DND-41 (cell line): ENCODE data around the gene ZNF823.

Source experiments
- ATAC-seq: fragments of 200-7000 bp; cut with Tn5 transposase; 3 replicates; pipeline ENCODE4 v1.9.1; 2021; ENCODE audit warnings: low read depth; ENCODE audit not compliant: insufficient read depth
- DNase-seq: peaks from one replicate; pipeline ENCODE4 v3.0.0-alpha.2; 2020
- H2AFZ ChIP-seq: 2 replicates; pipeline ENCODE4 v1.6.0; 2012; ENCODE audit warnings: low read depth, low read length
- H3K27ac ChIP-seq: 2 replicates; pipeline ENCODE4 v1.5.1; 2012; ENCODE audit warnings: low read length, inconsistent platforms
- H3K27me3 ChIP-seq: fragments of 200-600 bp; sonication (generic); 2 replicates; pipeline ENCODE4 v1.6.0; 2012; ENCODE audit warnings: low read length, mild to moderate bottlenecking, inconsistent platforms; ENCODE audit not compliant: insufficient read depth, poor library complexity
- H3K36me3 ChIP-seq: 2 replicates; pipeline ENCODE4 v1.5.1; 2012; ENCODE audit warnings: low read length, inconsistent platforms; ENCODE audit not compliant: insufficient read depth
- H3K4me1 ChIP-seq: 2 replicates; pipeline ENCODE4 v1.5.1; 2012; ENCODE audit warnings: mild to moderate bottlenecking, low read length; ENCODE audit not compliant: insufficient read depth
- H3K4me2 ChIP-seq: 2 replicates; pipeline ENCODE4 v1.6.0; 2012; ENCODE audit warnings: mild to moderate bottlenecking, moderate library complexity, low read length, inconsistent platforms; ENCODE audit not compliant: insufficient read depth
- H3K4me3 ChIP-seq, 2 experiments: fragments of 200-600 bp in 1 of 2; shearing (Covaris generic) in 1 of 2; 2 replicates each; pipeline ENCODE4 v1.5.1; 2012 to 2016; ENCODE audit warnings: inconsistent platforms in 2 of 2, low read length in 2 of 2, mild to moderate bottlenecking in 2 of 2, low read depth in 1 of 2, moderate library complexity in 1 of 2
- H3K79me2 ChIP-seq: 2 replicates; pipeline ENCODE4 v1.6.0; 2012; ENCODE audit warnings: low read length, inconsistent platforms; ENCODE audit not compliant: insufficient read depth
- H3K9ac ChIP-seq: 2 replicates; pipeline ENCODE4 v1.6.0; 2012; ENCODE audit warnings: low read depth, mild to moderate bottlenecking, inconsistent platforms, low read length, moderate library complexity
- H3K9me3 ChIP-seq: 2 replicates; pipeline ENCODE4 v1.5.1; 2012; ENCODE audit warnings: low read length, moderate library complexity, mild to moderate bottlenecking, inconsistent platforms; ENCODE audit not compliant: insufficient read depth, severe bottlenecking
- H4K20me1 ChIP-seq: 2 replicates; pipeline ENCODE4 v1.6.0; 2012; ENCODE audit warnings: low read length; ENCODE audit not compliant: insufficient read depth
- EZH2 ChIP-seq: IDR thresholded peaks from 3 replicates; pipeline ENCODE4 v1.6.1; 2012; ENCODE audit warnings: borderline replicate concordance, low read depth, mild to moderate bottlenecking, moderate library complexity, low read length, inconsistent platforms; ENCODE audit not compliant: severe bottlenecking
- TF ChIP-seq, protein P1 (sequence below): IDR thresholded peaks from 2 replicates; pipeline ENCODE4 v1.5.1; 2012; ENCODE audit warnings: borderline replicate concordance, low read length, moderate library complexity, mild to moderate bottlenecking; ENCODE audit not compliant: poor library complexity, severe bottlenecking; ENCODE audit errors: extremely low read depth

ZNF823 gene

GRCh38 chr19:11759805-11760204 is 21.1 kb upstream of the ZNF823 start:
- Histone ChIP-seq H3K36me3 (no peaks in the 10 kb centered on the region), H3K27ac (no peak overlapping the region), H4K20me1 (no peaks in the 10 kb centered on the region), H3K9ac (no peak overlapping the region), H3K79me2 (no peaks in the 10 kb centered on the region), H3K27me3 (no peaks in the 10 kb centered on the region), H3K4me2 (no peak overlapping the region), H3K4me1 (no peaks in the 10 kb centered on the region), H3K4me3 (no peak overlapping the region), H3K9me3 (no peaks in the 10 kb centered on the region), H2AFZ (no peak overlapping the region)
- DNase-seq = no peak
- no peak for ATAC-seq
- no peak for TF ChIP-seq EZH2
- TF ChIP-seq, protein P1, sequence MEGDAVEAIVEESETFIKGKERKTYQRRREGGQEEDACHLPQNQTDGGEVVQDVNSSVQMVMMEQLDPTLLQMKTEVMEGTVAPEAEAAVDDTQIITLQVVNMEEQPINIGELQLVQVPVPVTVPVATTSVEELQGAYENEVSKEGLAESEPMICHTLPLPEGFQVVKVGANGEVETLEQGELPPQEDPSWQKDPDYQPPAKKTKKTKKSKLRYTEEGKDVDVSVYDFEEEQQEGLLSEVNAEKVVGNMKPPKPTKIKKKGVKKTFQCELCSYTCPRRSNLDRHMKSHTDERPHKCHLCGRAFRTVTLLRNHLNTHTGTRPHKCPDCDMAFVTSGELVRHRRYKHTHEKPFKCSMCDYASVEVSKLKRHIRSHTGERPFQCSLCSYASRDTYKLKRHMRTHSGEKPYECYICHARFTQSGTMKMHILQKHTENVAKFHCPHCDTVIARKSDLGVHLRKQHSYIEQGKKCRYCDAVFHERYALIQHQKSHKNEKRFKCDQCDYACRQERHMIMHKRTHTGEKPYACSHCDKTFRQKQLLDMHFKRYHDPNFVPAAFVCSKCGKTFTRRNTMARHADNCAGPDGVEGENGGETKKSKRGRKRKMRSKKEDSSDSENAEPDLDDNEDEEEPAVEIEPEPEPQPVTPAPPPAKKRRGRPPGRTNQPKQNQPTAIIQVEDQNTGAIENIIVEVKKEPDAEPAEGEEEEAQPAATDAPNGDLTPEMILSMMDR = no peak

- Histone ChIP-seq H4K20me1 (no peaks in the 10 kb centered on the region), H3K4me1 (no peaks in the 10 kb centered on the region), H3K4me3 (no peak overlapping the region), H2AFZ (no peak overlapping the region), H3K79me2 (no peaks in the 10 kb centered on the region), H3K36me3 (no peaks in the 10 kb centered on the region), H3K9me3 (no peaks in the 10 kb centered on the region), H3K4me2 (no peak overlapping the region), H3K27ac (no peak overlapping the region), H3K27me3 (no peaks in the 10 kb centered on the region), H3K9ac (no peak overlapping the region)
- no peak for DNase-seq
- ATAC-seq = no peak
- no peak for TF ChIP-seq EZH2
- TF ChIP-seq, protein P1 = no peak
Measured at GRCh38 chr19:11756965-11757364, 18.2 kb upstream of the ZNF823 start.

- Histone ChIP-seq H3K9ac (no peak overlapping the region), H3K27me3 (no peaks in the 10 kb centered on the region), H3K4me3 (no peak overlapping the region), H3K4me1 (no peaks in the 10 kb centered on the region), H3K36me3 (no peaks in the 10 kb centered on the region), H2AFZ (no peak overlapping the region), H3K4me2 (no peak overlapping the region), H3K79me2 (no peaks in the 10 kb centered on the region), H3K9me3 (no peaks in the 10 kb centered on the region), H3K27ac (no peak overlapping the region), H4K20me1 (no peaks in the 10 kb centered on the region)
- DNase-seq = no peak
- TF ChIP-seq, protein P1 = no peak
- no peak for TF ChIP-seq EZH2
- ATAC-seq = no peak
Measured at GRCh38 chr19:11754663-11755062, 15.9 kb upstream of the ZNF823 start.

GRCh38 chr19:11752244-11752736 is 13.5 kb upstream of the ZNF823 start:
- no peak overlapping the region for H2AFZ ChIP-seq
- DNase-seq (no peak), ATAC-seq (no peak)
- no peak overlapping the region for H3K27ac ChIP-seq
- H4K20me1 ChIP-seq = no peaks in the 10 kb centered on the region
- no peak overlapping the region for H3K4me3 ChIP-seq
- H3K9me3 ChIP-seq = peaks cover 3% of the 10 kb centered on the region
- no peak overlapping the region for H3K4me2 ChIP-seq
- TF ChIP-seq, protein P1 = no peak
- TF ChIP-seq EZH2 = no peak
- no peaks in the 10 kb centered on the region for H3K79me2 ChIP-seq
- no peaks in the 10 kb centered on the region for H3K27me3 ChIP-seq
- H3K4me1 ChIP-seq = no peaks in the 10 kb centered on the region
- no peaks in the 10 kb centered on the region for H3K36me3 ChIP-seq
- no peak overlapping the region for H3K9ac ChIP-seq
